HEK293 (cell line): ENCODE measurements around the gene SLC35G6.
A peak's percentile ranks its signal among the peaks of the same experiment; 100 is the strongest.

Experiments
- CTCF ChIA-PET: fragments of 350-600 bp; formaldehyde crosslinking; extraction: SDS; loops from one replicate; lab custom pipeline; 2021; ENCODE audit warnings: antibody characterized with exemption; lab: Yijun Ruan, JAX
- POLR2A ChIA-PET: fragments of 300-600 bp; formaldehyde crosslinking; extraction: SDS; loops from one replicate; lab custom pipeline; 2020; ENCODE audit warnings: antibody characterized with exemption, inconsistent platforms; lab: Yijun Ruan, JAX
- H3K27ac ChIP-seq: fragments of 200-500 bp; sonication (Bioruptor generic); 2 replicates; pipeline ENCODE4 v1.5.1; 2014; ENCODE audit warnings: low read depth, low read length, control low read depth, inconsistent platforms; ENCODE audit errors: extremely low read depth
- H3K36me3 ChIP-seq, 2 experiments: fragments of 200-500 bp in 1 of 2; sonication (Bioruptor generic) in 1 of 2; 1 replicate in 1 of 2; 2 replicates in 1 of 2; pipeline ENCODE4 v1.5.1; 2014 to 2017; ENCODE audit warnings: inconsistent platforms in 2 of 2, low read length in 2 of 2; ENCODE audit not compliant: control insufficient read depth in 2 of 2, insufficient read depth in 1 of 2
- H3K4me1 ChIP-seq: fragments of 200-500 bp; sonication (Bioruptor generic); 2 replicates; pipeline ENCODE4 v1.5.1; 2014; ENCODE audit warnings: mild to moderate bottlenecking, low read length, inconsistent platforms; ENCODE audit not compliant: control insufficient read depth, insufficient read depth
- H3K4me3 ChIP-seq: 2 replicates; pipeline ENCODE4 v1.5.1; 2011; ENCODE audit warnings: low read depth, mild to moderate bottlenecking, control low read depth, low read length, moderate library complexity
- H3K9me3 ChIP-seq: fragments of 200-500 bp; sonication (Bioruptor generic); 2 replicates; pipeline ENCODE4 v1.5.1; 2014; ENCODE audit warnings: low read depth, low read length, inconsistent platforms; ENCODE audit not compliant: control insufficient read depth, insufficient read depth
- ATF2 ChIP-seq: fragments of 450-650 bp; formaldehyde crosslinking; IDR thresholded peaks from 2 replicates; pipeline ENCODE4 v1.5.1; 2016; ENCODE audit warnings: missing biosample characterization, missing genetic modification characterization, low read depth
- HOXD13 ChIP-seq: sonication (generic); formaldehyde crosslinking; IDR thresholded peaks from 2 replicates; pipeline ENCODE4 v1.8.0; 2022; ENCODE audit warnings: missing genetic modification reagents, borderline replicate concordance
- PATZ1 ChIP-seq: fragments of 450-650 bp; formaldehyde crosslinking; IDR thresholded peaks from 2 replicates; pipeline ENCODE4 v1.5.1; 2016; ENCODE audit warnings: missing biosample characterization, missing genetic modification characterization
- SCRT2 ChIP-seq: fragments of 450-650 bp; formaldehyde crosslinking; IDR thresholded peaks from 2 replicates; pipeline ENCODE4 v1.5.1; 2016; ENCODE audit warnings: missing biosample characterization, missing genetic modification characterization
- SP7 ChIP-seq: fragments of 450-650 bp; formaldehyde crosslinking; IDR thresholded peaks from 2 replicates; pipeline ENCODE4 v1.5.1; 2016; ENCODE audit warnings: missing biosample characterization, missing genetic modification characterization
- ZBTB21 ChIP-seq: fragments of 450-650 bp; formaldehyde crosslinking; IDR thresholded peaks from 2 replicates; pipeline ENCODE4 v1.5.1; 2017; ENCODE audit warnings: missing biosample characterization, missing genetic modification characterization
- ZBTB26 ChIP-seq: fragments of 450-650 bp; formaldehyde crosslinking; optimal IDR thresholded peaks from 2 replicates; pipeline ENCODE3; 2016; ENCODE audit warnings: missing biosample characterization, mild to moderate bottlenecking, missing genetic modification characterization
- ZIC2 ChIP-seq: fragments of 450-650 bp; formaldehyde crosslinking; IDR thresholded peaks from 2 replicates; pipeline ENCODE4 v1.5.1; 2016; ENCODE audit warnings: missing biosample characterization, missing genetic modification characterization
- ZNF133 ChIP-seq: fragments of 450-650 bp; formaldehyde crosslinking; IDR thresholded peaks from 2 replicates; pipeline ENCODE4 v1.5.1; 2016; ENCODE audit warnings: missing biosample characterization, missing genetic modification characterization
- ZNF433 ChIP-seq: fragments of 450-650 bp; formaldehyde crosslinking; IDR thresholded peaks from 2 replicates; pipeline ENCODE4 v1.5.1; 2016; ENCODE audit warnings: missing biosample characterization, missing genetic modification characterization, low read depth
- ZNF449 ChIP-seq: fragments of 450-650 bp; formaldehyde crosslinking; IDR thresholded peaks from 2 replicates; pipeline ENCODE4 v1.5.1; 2017; ENCODE audit warnings: missing biosample characterization, mild to moderate bottlenecking, missing genetic modification characterization, moderate library complexity
- ZNF514 ChIP-seq: fragments of 450-650 bp; formaldehyde crosslinking; IDR thresholded peaks from 2 replicates; pipeline ENCODE4 v1.5.1; 2016; ENCODE audit warnings: missing biosample characterization, missing genetic modification characterization
- ZNF549 ChIP-seq: fragments of 450-650 bp; IDR thresholded peaks from 2 replicates; pipeline ENCODE4 v1.5.1; 2018; ENCODE audit warnings: missing biosample characterization, missing genetic modification characterization, mild to moderate bottlenecking, inconsistent platforms, moderate library complexity
- ZNF558 ChIP-seq: fragments of 450-650 bp; formaldehyde crosslinking; IDR thresholded peaks from 2 replicates; pipeline ENCODE4 v1.5.1; 2016; ENCODE audit warnings: missing biosample characterization, missing genetic modification characterization
- ZNF596 ChIP-seq: fragments of 450-650 bp; IDR thresholded peaks from 2 replicates; pipeline ENCODE4 v1.5.0; 2018; ENCODE audit warnings: missing biosample characterization, mild to moderate bottlenecking, missing genetic modification characterization, moderate library complexity
- ZNF658 ChIP-seq: fragments of 450-650 bp; formaldehyde crosslinking; IDR thresholded peaks from 2 replicates; pipeline ENCODE4; 2016; ENCODE audit warnings: missing biosample characterization, missing genetic modification characterization
- ZNF660 ChIP-seq: fragments of 450-650 bp; IDR thresholded peaks from 2 replicates; pipeline ENCODE4 v1.5.1; 2018; ENCODE audit warnings: missing biosample characterization, mild to moderate bottlenecking, missing genetic modification characterization
- ZNF692 ChIP-seq: fragments of 450-650 bp; formaldehyde crosslinking; IDR thresholded peaks from 2 replicates; pipeline ENCODE4 v1.5.1; 2016; ENCODE audit warnings: missing biosample characterization, missing genetic modification characterization
- TF ChIP-seq, protein P1 (sequence below): fragments of 450-650 bp; formaldehyde crosslinking; IDR thresholded peaks from 2 replicates; pipeline ENCODE4 v1.5.1; 2017; ENCODE audit warnings: missing biosample characterization, missing genetic modification characterization
- TF ChIP-seq, protein P2 (sequence below): fragments of 450-650 bp; formaldehyde crosslinking; IDR thresholded peaks from 2 replicates; pipeline ENCODE4 v1.5.1; 2016; ENCODE audit warnings: missing biosample characterization, missing genetic modification characterization
- TF ChIP-seq, protein P3 (sequence below): fragments of 450-650 bp; formaldehyde crosslinking; IDR thresholded peaks from 2 replicates; pipeline ENCODE4 v1.5.1; 2016; ENCODE audit warnings: missing biosample characterization, missing genetic modification characterization

SLC35G6 gene

GRCh38 chr17:7476951-7477350, 4.3 kb upstream of the SLC35G6 start (continued):
- TF ChIP-seq ZNF660 (tag by site-specific recombination) (no peak), ZNF433 (tag by site-specific recombination) (no peak), ZNF596 (tag by site-specific recombination) (no peak), ZNF514 (tag by site-specific recombination) (no peak), ZNF133 (no peak), ZNF658 (tag by site-specific recombination) (no peak)
- TF ChIP-seq, protein P1, sequence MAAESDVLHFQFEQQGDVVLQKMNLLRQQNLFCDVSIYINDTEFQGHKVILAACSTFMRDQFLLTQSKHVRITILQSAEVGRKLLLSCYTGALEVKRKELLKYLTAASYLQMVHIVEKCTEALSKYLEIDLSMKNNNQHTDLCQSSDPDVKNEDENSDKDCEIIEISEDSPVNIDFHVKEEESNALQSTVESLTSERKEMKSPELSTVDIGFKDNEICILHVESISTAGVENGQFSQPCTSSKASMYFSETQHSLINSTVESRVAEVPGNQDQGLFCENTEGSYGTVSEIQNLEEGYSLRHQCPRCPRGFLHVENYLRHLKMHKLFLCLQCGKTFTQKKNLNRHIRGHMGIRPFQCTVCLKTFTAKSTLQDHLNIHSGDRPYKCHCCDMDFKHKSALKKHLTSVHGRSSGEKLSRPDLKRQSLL (tag by site-specific recombination) = no peak
- TF ChIP-seq, all 188 proteins: peak for 0

- Histone ChIP-seq H3K27ac (peak overlapping the region; percentile 97; the same call in 1 of the 2 replicates), H3K36me3 (no peaks in the 10 kb centered on the region; a peak in 1 of 3 replicates), H3K9me3 (no peaks in the 10 kb centered on the region), H3K4me3 (no peak overlapping the region; the same call in 1 of the 2 replicates), H3K4me1 (peaks cover 15% of the 10 kb centered on the region)
- ChIA-PET CTCF (interaction anchor here (0.5 to 3.4 kb wide), 6 partner anchors 32 to 156 kb away, joined by 3 to 14 read pairs (median 7); partner anchors contain the start of gene TMEM102), POLR2A (interaction anchor here (1.0 to 2.4 kb wide), 2 partner anchors 7 to 42 kb away, joined by 3 to 19 read pairs; partner anchors contain the start of genes POLR2A and TMEM102)
- TF ChIP-seq, protein P2, sequence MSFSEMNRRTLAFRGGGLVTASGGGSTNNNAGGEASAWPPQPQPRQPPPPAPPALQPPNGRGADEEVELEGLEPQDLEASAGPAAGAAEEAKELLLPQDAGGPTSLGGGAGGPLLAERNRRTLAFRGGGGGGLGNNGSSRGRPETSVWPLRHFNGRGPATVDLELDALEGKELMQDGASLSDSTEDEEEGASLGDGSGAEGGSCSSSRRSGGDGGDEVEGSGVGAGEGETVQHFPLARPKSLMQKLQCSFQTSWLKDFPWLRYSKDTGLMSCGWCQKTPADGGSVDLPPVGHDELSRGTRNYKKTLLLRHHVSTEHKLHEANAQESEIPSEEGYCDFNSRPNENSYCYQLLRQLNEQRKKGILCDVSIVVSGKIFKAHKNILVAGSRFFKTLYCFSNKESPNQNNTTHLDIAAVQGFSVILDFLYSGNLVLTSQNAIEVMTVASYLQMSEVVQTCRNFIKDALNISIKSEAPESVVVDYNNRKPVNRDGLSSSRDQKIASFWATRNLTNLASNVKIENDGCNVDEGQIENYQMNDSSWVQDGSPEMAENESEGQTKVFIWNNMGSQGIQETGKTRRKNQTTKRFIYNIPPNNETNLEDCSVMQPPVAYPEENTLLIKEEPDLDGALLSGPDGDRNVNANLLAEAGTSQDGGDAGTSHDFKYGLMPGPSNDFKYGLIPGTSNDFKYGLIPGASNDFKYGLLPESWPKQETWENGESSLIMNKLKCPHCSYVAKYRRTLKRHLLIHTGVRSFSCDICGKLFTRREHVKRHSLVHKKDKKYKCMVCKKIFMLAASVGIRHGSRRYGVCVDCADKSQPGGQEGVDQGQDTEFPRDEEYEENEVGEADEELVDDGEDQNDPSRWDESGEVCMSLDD (tag by site-specific recombination) = no peak
- TF ChIP-seq ZIC2 (tag by site-specific recombination) = 0 out of 2 replicates have a peak, but pooled peaks have one; percentile 26
- no peak for TF ChIP-seq HOXD13 (CRISPR knock-in tag)
- TF ChIP-seq ZBTB26 (tag by site-specific recombination) = peak; percentile 10
- TF ChIP-seq, protein P3, sequence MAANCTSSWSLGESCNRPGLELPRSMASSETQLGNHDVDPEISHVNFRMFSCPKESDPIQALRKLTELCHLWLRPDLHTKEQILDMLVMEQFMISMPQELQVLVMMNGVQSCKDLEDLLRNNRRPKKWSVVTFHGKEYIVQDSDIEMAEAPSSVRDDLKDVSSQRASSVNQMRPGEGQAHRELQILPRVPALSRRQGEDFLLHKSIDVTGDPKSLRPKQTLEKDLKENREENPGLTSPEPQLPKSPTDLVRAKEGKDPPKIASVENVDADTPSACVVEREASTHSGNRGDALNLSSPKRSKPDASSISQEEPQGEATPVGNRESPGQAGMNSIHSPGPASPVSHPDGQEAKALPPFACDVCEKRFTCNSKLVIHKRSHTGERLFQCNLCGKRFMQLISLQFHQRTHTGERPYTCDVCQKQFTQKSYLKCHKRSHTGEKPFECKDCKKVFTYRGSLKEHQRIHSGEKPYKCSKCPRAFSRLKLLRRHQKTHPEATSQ (tag by site-specific recombination) = no peak
- peak; percentile 95 for TF ChIP-seq SCRT2 (tag by site-specific recombination)
- peak; percentile 66; the same call in 1 of the 2 replicates for TF ChIP-seq ZNF692
- no peak for TF ChIP-seq ATF2 (tag by site-specific recombination)
- 0 out of 2 replicates have a peak, but pooled peaks have one; percentile 30 for TF ChIP-seq PATZ1 (tag by site-specific recombination)
- no peak for TF ChIP-seq ZBTB21
- TF ChIP-seq ZNF449 (tag by site-specific recombination) = peak; percentile 78; the same call in 1 of the 2 replicates
- no peak for TF ChIP-seq ZNF549
- peak; percentile 85 for TF ChIP-seq SP7
- TF ChIP-seq ZNF558 (tag by site-specific recombination) = no peak
These were observed 3.6 kb upstream of the SLC35G6 start for GRCh38 chr17:7477392-7478275.
